GM18909 (cell line): ENCODE results near the gene POLR1E.
A peak's percentile ranks its signal among the peaks of the same experiment; 100 is the strongest.
"Not testable (repeated sequence)": the region's sequence is repeated elsewhere in the genome, so short reads cannot be mapped to it uniquely, and the experiment has no call there.

Experiments
- ATAC-seq: cut with Tn5 transposase; IDR thresholded peaks from one replicate; pipeline ENCODE4 v1.9.1; 2021; ENCODE audit warnings: mild to moderate bottlenecking; ENCODE audit not compliant: unreplicated experiment, poor library complexity

POLR1E gene

GRCh38 chr9:37464426-37465248 is 21.1 kb upstream of the POLR1E start:
- ATAC-seq: peak; percentile 45

- peak; percentile 78 for ATAC-seq
These were observed 20.3 kb upstream of the POLR1E start, which contains the start of gene ZBTB5 for GRCh38 chr9:37465249-37466036. ZBTB5 (minus strand) TSS chr9:37465450; CDS start chr9:37442551, 22,899 bp downstream.

- peak; percentile 7 for ATAC-seq
These were observed 19.6 kb upstream of the POLR1E start for GRCh38 chr9:37466037-37466709.

- ATAC-seq: not testable (repeated sequence)
These were observed 18.2 kb upstream of the POLR1E start for GRCh38 chr9:37467530-37467929.

GRCh38 chr9:37468620-37469019 is 17.1 kb upstream of the POLR1E start:
- no peak for ATAC-seq

GRCh38 chr9:37471942-37472684 is 13.6 kb upstream of the POLR1E start:
- ATAC-seq: no peak

- ATAC-seq: not testable (repeated sequence)
These were observed 11.8 kb upstream of the POLR1E start for GRCh38 chr9:37473982-37474381.

- ATAC-seq: no peak
These were observed 11.3 kb upstream of the POLR1E start for GRCh38 chr9:37474438-37474837.

GRCh38 chr9:37476930-37477329 is 8.8 kb upstream of the POLR1E start:
- ATAC-seq: no peak

GRCh38 chr9:37477443-37477842 is 8.3 kb upstream of the POLR1E start:
- ATAC-seq: not testable (repeated sequence)

- not testable (repeated sequence) for ATAC-seq
These were observed 7.6 kb upstream of the POLR1E start for GRCh38 chr9:37477987-37478619.

- ATAC-seq: no peak
These were observed 5.0 kb upstream of the POLR1E start for GRCh38 chr9:37480759-37481158.

GRCh38 chr9:37486256-37486615 is 488 bp downstream of the POLR1E start:
- ATAC-seq: no peak

- ATAC-seq: no peak
These were observed 1.1 kb downstream of the POLR1E start for GRCh38 chr9:37486616-37487548.

GRCh38 chr9:37491939-37492338 is 6.2 kb downstream of the POLR1E start:
- ATAC-seq: no peak

GRCh38 chr9:37495571-37495970 is 9.8 kb downstream of the POLR1E start:
- ATAC-seq: no peak

- no peak for ATAC-seq
These were observed 10.3 kb downstream of the POLR1E start for GRCh38 chr9:37496020-37496419.

GRCh38 chr9:37497320-37497719 is 11.6 kb downstream of the POLR1E start:
- no peak for ATAC-seq

GRCh38 chr9:37498457-37498856 is 12.7 kb downstream of the POLR1E start:
- no peak for ATAC-seq
